ENCODE data around the gene GRM4.

GRM4 gene

DNA sequence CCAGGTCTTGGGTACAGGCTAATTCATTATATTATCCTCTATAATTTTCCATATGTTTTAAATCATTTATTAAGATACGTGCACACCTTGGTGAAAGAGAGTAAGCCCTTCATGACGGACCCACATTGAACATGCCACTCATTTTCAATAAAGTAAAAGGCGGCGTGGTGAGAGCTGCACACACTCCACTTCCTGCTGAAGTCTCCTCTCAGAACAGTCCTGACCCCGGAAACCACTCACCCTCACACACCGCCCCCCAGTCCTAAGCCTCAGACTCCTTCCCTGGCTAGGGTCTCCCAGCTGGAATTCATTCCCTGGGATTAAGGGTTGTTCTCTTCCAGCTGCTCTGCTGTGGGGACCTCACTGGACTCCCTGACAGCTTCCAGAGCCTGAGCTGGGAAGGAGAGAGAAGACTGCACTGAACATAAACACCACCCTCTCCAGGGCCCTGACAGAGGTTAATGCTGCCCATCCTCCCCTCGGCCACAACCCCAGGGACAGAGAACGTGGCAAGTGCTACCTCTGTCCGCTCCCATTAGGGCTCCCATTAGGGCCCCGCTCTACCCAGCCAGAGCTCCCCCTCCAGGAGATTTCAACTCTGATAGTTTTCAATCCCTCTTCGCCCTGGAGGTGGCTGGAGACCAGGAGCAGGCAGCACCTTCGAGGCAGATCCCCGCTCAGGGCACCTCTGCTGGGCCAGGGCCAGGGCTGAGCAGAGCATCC, 24.8 kb downstream of the GRM4 start:
- in situ Hi-C loops (cut with HindIII; ENCODE audit: low sequenced_read_pairs): no loop called here
- no peak overlapping the region for H3K4me3 ChIP-seq (ENCODE audit: low read depth, low read length)
- DNase-seq (ENCODE audit: low read depth): no peak
- TF ChIP-seq CTCF (IDR thresholded peaks at IDR 0.05; ENCODE audit: low read depth, low read length, missing control alignments): no peak

GRCh38 chr6:34115915-34116314, 30.0 kb downstream of the GRM4 start:
- in situ Hi-C loops (cut with HindIII; ENCODE audit: low sequenced_read_pairs): no loop called here
- DNase-seq (ENCODE audit: low read depth): no peak
- TF ChIP-seq CTCF (IDR thresholded peaks at IDR 0.05; ENCODE audit: low read depth, low read length, missing control alignments): no peak
- H3K4me3 ChIP-seq (ENCODE audit: low read depth, low read length): no peak overlapping the region

DNA sequence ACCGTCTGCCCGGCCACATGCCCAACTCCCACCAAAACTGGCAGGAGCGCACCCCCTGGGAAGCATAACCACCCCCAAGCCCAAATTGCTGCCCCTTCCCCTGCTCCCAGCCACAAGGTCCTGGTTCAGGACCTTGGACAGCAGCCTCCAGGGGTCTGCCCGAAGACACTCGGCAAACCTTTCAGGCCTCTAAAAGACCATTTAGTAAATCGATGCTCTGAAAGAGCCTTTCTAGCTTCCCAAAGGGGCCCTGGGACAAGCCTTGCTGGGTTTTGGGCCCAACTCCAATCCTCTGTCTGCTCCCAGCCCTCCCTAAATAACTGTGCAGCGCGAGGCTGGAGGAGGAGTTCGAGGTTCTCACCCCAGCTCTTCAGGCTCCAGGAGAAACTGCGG, 30.5 kb downstream of the GRM4 start:
- no peak for DNase-seq (ENCODE audit: low read depth)

GRCh38 chr6:34114695-34115402, 31.0 kb downstream of the GRM4 start:
- TF ChIP-seq CTCF (IDR thresholded peaks at IDR 0.05; ENCODE audit: low read depth, low read length, missing control alignments): no peak
- no peak overlapping the region for H3K4me3 ChIP-seq (ENCODE audit: low read depth, low read length)
- in situ Hi-C loops (cut with HindIII; ENCODE audit: low sequenced_read_pairs): no loop called here
- no peak for DNase-seq (ENCODE audit: low read depth)

More for the DNA sequence above, 30.5 kb downstream of the GRM4 start:
- no peak for TF ChIP-seq CTCF (IDR thresholded peaks at IDR 0.05; ENCODE audit: low read depth, low read length, missing control alignments)
- no peak overlapping the region for H3K4me3 ChIP-seq (ENCODE audit: low read depth, low read length)
- in situ Hi-C loops (cut with HindIII; ENCODE audit: low sequenced_read_pairs): no loop called here

DNA sequence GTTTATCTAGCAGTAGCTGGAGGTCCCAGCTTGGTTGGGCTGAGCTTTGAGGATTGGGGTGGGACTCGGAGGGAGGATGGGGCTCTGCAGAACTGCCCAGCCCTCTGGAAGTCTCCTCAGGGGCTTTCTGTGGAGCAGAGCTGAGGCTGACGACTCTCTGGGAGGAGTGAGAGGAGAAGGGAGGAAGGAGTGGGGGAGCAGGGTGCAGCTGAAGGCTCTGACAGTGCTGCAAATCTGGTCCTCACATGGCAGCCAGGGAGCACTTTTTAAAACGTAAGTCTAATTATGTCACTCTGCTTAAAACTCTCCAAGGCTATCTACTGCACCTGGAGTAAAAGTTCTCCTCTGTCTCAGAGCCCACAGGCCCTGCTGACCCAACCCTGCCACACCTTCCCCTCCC, 32.4 kb downstream of the GRM4 start:
- no peak for DNase-seq (ENCODE audit: low read depth)
- in situ Hi-C loops (cut with HindIII; ENCODE audit: low sequenced_read_pairs): no loop called here

GRCh38 chr6:34112126-34112525, 33.8 kb downstream of the GRM4 start:
- H3K4me3 ChIP-seq (ENCODE audit: low read depth, low read length): no peak overlapping the region
- DNase-seq (ENCODE audit: low read depth): no peak
- in situ Hi-C loops (cut with HindIII; ENCODE audit: low sequenced_read_pairs): no loop called here
- no peak for TF ChIP-seq CTCF (IDR thresholded peaks at IDR 0.05; ENCODE audit: low read depth, low read length, missing control alignments)

More for the DNA sequence above, 32.4 kb downstream of the GRM4 start:
- H3K4me3 ChIP-seq (ENCODE audit: low read depth, low read length): no peak overlapping the region
- no peak for TF ChIP-seq CTCF (IDR thresholded peaks at IDR 0.05; ENCODE audit: low read depth, low read length, missing control alignments)
